Stimulated activated CD4-positive, alpha-beta T cell treated with anti-CD3 and anti-CD28 coated beads, TNF-alpha, amount 100 ng/mL, for 24 hours (primary cell): ENCODE measurements around the gene PLCG1.

Source experiments
- DNase-seq, 3 experiments: peaks; one replicate each; pipeline ENCODE4 v3.0.0-alpha.2; 2020; ENCODE audit warnings: low read depth in 3 of 3

Gene PLCG1

GRCh38 chr20:41178904-41179432 is 41.6 kb downstream of the PLCG1 start:
- no peak for DNase-seq

GRCh38 chr20:41179961-41180360 is 42.6 kb downstream of the PLCG1 start:
- no peak for DNase-seq

GRCh38 chr20:41180599-41181333 is 43.4 kb downstream of the PLCG1 start:
- no peak for DNase-seq

- no peak for DNase-seq
Measured at GRCh38 chr20:41181567-41181966, 44.2 kb downstream of the PLCG1 start.

- no peak for DNase-seq
Measured at GRCh38 chr20:41182296-41183212, 45.2 kb downstream of the PLCG1 start.

GRCh38 chr20:41183391-41183790 is 46.0 kb downstream of the PLCG1 start:
- no peak for DNase-seq

GRCh38 chr20:41183831-41184230 is 46.5 kb downstream of the PLCG1 start:
- DNase-seq: no peak

GRCh38 chr20:41185013-41185757 is 47.8 kb downstream of the PLCG1 start:
- DNase-seq: no peak

- no peak for DNase-seq
Measured at GRCh38 chr20:41187668-41188067, 50.3 kb downstream of the PLCG1 start.

- no peak for DNase-seq
Measured at GRCh38 chr20:41191562-41192500, 54.5 kb downstream of the PLCG1 start.

- DNase-seq: no peak
Measured at GRCh38 chr20:41192575-41192974, 55.2 kb downstream of the PLCG1 start.

- no peak for DNase-seq
Measured at GRCh38 chr20:41196653-41197225, 59.4 kb downstream of the PLCG1 start.

GRCh38 chr20:41198443-41198842 is 61.1 kb downstream of the PLCG1 start:
- DNase-seq: no peak

GRCh38 chr20:41200446-41201202 is 63.3 kb downstream of the PLCG1 start:
- no peak for DNase-seq

- DNase-seq: no peak
Measured at GRCh38 chr20:41201760-41202159, 64.4 kb downstream of the PLCG1 start.

- DNase-seq: no peak
Measured at GRCh38 chr20:41202426-41202825, 65.1 kb downstream of the PLCG1 start.

GRCh38 chr20:41203660-41204059 is 66.3 kb downstream of the PLCG1 start:
- DNase-seq: no peak

- no peak for DNase-seq
Measured at GRCh38 chr20:41204304-41205265, 67.2 kb downstream of the PLCG1 start.

GRCh38 chr20:41205313-41205712 is 68.0 kb downstream of the PLCG1 start:
- no peak for DNase-seq
